Limb (tissue), 2 donors: ENCODE measurements around the gene MYOZ3.

ENCODE experiments used
- DNase-seq, 2 donors: peaks; one replicate each; pipeline ENCODE4 v3.0.0-alpha.2; 2016; ENCODE audit errors: extremely low spot score in 2 of 2

The MYOZ3 gene

DNA sequence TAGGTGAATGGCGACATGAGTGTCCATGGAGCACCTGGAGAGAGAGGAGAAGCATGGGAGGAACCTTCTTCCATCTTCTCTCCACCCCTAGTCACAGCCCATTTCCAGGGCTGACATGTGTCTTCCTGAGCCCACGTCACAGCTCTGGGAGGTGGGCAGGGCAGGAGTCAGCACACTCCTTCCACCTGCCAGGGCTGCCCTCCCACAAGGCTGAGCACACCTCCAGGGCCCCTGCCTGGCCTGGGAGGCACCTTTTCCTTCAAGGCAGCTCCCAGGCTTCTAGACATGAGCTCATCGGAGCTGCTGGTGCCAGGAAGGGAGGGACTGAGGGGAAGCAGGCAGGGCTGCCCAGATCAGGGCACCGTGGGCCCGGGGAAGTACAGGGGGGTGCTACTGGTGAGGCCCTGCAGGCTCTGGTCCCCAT lies 34.2 kb upstream of the MYOZ3 start:
- DNase-seq = no peak

DNA sequence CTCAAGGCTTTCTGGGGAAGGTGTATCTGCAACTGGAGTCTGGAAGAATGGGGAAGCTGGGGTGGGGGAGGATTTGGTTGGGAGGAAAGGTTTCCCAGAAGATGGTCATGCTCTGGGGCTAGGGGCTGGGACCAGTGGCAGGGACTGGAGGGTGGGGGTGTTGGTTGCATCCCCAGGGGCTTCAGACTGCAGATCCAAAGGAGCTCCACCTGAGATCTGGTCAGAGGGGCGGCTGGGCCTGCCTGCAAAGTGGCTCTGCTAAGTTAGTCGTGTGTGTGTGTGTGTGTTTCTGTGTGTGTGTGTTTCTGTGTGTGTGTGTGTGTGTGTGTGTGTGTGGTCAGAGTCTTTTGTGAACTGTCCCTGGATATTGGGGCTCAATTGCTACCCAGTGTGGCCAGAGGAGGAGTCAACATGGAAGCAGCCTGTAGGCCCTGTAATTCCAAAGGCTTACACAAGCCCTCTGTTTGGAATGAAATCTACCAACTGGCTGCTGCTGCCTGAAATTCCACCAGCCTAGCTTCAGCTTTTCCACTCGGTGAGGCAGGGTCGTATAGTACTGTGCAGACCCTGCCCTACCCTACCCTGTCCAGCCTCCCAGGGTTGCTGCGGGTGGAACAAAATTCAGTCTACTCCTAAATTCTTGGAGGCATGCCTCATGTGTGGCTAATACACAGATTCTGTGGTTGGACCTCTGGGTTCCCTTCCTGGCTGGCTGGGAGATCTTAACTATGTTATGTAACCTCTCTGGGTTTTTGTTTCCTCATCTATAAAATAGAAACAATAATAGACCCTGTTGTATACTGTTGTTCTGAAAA lies 33.1 kb upstream of the MYOZ3 start:
- no peak for DNase-seq

DNA sequence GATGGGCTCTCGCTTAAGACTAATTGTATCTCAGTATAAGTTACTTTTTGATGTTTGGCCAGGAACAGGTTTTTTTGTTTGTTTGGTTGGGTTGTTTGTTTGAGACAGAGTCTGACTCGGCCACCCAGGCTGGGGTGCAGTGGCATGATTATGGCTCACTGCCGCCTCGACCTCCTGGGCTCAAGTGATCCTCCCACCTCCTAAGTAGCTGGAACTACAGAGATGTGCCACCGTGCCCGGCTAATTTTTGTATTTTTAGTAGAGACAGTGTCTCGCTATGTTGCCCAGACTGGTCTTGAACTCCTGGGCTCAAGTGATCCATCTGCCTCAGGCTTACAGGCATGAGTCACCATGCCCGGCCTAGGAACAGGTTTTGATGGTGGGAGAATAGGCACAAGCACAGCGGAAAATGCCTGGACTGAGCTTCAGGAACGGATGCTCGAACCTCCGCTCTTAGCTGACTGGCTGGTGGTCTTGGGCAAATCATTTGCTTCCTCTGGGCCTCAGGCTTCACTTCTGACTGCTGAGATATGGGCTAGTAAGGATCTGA lies 32.0 kb upstream of the MYOZ3 start:
- DNase-seq = no peak

DNA sequence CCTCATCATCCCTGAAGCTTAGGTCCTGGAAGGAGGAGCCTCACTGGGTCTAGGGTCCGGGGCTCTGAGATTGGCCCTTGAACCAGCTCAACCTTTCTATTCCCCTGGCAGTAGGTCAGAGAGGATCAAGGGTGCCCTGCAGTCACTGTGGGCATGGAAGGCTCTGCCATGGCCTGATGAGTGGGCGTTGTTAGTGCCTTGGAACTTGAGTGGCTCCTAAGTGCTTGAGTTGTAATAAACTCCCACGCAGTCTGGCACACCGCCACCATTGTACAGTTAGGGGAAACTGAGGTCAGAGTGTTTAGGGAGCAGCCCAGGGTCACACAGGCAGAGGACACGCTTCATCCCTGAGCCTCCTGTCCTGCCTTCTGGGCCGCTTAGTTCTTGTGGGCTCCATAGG lies 31.0 kb upstream of the MYOZ3 start:
- no peak for DNase-seq

DNA sequence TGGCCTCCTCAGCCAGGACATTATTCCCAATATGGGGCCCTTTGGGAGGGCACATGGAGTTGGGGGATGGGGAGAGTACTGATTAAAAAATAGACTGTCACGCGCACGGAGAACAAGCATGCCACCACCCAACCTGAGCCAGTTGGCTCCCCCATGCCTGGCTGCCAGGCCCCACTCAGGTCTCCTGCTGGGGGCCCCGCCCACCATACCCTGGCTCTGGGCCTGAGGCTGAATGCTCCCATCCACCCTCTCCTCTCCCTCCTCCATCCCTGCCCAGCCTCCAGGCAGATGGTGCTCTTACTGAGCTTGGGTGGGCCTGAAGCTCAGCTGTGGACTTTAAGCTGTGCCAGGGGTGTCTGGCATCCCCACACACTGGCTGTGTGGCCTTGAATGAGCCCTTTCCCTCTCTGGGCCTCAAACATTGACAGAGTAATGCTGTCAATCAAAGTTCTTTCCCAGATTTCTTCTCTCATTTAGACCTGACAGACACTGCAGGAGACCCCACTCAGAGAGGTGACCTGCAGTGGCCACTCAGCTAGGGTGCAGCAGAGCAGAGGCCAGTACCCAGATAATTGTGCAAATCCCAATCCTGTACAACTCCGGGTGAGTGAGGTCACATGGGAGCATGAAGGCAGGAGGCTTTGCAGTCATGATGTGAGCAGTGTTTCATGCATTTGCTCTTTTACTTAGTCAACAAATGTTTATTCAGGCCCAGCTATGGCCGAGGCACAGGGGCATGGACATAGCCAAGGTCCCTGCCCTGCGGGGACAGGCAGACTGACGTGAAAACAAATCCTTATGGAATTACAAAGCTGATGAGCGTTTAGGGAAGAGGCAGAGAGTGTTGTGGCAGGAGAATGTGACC lies 30.4 kb upstream of the MYOZ3 start:
- DNase-seq = no peak

DNA sequence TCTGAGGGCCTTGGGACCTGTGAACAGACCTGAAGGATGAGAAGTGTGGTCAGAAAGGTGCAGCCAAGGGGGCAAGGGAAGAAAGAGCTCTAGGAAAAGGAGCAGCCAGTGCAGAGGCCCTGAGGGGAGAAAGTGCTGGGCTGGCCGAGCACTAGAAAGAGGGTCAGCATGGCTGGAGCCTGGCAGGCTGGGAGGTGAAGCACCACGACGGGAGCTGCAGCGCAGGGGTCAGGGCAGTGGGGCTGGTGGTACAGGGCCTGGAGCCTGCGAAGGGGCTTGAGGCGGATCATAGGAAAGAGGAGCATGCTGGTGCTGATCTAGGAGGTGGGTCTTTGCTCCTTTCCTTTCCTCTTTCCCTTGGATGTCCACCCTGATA lies 29.7 kb upstream of the MYOZ3 start:
- DNase-seq = no peak

DNA sequence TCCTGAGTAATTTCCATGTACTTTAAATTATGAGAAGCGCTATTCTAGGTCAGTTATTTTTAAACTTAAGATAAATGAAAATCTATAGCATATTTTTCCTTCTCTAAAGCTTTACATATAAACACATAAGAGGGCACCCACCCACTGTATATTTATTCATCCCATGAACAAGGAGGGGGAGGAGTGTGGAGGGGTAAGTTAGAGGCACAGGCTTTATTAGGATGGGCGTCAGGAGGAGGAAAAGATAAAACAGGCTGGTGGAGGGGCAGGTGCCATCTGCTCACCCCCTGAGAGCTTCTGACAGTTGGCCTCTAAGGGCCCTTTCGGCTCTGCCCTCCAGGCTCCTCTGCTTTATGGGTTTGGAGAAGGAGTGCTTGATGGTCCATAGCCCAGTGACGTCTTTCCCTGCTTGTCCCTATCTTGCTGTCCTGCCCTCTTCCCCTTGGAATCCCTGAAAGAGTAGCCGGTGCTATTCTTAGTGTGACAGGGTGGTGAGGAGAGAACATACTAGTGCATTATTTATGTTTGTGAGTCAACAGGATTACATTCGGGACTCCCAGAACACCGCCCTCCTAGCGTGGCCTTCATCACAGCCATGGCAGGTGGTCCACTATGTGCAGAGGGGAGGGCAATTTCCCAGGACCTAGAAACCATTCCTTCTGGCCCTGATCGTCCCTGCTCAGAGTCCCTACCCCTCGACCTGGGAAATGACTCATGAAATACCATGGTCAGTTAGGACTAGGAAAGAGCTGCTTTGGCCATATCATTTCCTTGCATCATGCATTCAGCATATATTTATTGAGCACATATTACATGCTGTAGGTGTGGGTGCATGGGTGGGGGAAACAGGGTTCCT lies 28.5 kb upstream of the MYOZ3 start:
- no peak for DNase-seq

DNA sequence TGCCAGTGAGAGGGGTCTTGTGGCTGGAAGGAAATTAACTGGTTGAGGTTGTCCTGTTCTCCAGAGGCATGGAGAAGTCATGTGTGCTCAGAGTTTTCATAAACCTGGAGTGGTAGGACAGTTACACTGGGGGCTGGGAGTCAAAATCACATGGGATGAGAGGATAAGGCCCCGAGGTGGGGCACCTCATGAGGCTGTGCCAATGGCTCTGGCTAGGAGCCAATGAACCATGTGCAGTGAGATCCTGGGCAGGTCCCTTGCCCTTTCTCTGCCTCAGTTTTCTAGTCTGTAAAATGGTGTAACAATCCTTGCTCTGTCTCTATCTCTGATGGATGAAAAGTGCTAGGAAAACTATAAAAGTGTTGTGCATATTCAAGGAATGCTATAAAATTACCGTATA lies 27.6 kb upstream of the MYOZ3 start:
- no peak for DNase-seq

DNA sequence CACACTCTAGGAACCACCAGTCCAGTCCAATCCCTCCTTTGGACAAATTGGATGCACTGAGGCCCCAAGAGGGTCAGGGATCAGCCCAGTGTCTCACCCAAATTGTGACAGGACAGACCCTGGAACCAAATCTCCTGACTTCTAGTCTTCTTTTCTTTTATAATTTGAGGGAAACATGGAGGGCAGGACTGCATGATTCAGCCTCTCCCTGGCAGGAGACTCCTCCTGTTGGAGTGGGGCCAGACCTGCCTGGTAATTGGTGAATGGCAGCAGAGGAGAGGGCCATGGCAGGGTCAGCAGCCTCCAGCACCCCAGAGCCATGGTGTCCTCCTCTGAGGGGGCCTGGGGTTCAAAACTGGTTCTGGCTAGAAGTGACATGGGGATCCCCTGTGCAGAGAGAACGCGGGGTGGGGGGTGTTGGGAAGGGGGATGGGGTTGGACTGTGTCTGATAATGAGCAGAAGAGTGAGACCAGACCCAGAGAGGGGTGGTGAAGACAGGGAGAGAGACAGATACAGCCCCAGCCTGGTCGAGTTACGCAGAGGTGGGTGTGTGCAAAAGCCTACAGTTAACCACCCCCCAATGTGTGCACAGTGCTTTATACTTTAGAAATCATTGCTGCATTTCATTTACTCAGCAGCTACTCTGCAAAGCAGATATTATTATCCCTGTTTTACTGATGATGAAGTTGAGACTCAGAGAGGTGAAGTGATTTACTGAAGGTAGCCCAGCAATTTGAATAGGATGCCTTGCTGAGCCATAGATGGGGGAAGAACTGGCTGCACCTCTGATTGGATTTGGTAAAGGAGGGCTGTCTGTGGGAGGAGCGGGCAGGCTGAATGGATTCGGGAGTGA lies 24.4 kb upstream of the MYOZ3 start:
- no peak for DNase-seq

DNA sequence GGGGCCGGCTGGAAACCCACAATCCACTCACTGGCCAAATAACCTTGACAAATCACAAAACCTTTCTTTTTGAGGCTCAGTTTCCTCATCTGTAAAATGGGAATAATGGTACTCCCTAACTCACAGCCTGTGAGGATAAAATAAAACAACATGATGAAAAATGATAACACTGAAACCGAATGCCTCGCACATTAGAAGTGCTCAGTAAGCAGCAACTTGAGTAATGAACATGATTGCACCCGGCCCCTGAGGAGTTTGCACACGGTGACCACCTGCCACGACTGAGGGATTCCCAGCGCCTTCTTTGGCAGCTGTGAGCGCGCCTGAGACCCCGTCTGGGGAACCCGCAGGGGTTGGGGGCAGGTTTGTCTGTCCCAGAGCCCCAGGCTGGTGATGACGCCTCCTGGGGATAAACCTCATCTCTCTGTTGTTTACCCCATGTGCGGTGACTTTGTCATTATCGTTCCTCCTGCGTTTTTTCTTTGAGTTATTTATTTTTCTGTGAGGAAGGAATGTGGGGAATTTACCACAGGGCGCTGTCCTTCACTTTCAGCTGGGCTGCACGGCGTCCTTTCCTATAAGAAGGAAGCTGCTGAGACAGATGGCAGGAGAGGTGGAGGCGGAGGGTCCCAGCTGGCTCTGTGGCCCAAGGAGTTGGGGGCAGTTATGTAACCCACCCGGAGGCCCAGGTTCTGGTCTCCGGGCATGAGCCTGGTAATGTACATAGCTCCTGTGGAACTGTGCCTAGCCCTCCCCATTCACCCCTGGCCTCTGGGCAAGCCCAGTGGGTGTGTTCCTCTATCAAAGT lies 23.6 kb upstream of the MYOZ3 start:
- DNase-seq = peak in 1 of 2 donors; percentile 70

DNA sequence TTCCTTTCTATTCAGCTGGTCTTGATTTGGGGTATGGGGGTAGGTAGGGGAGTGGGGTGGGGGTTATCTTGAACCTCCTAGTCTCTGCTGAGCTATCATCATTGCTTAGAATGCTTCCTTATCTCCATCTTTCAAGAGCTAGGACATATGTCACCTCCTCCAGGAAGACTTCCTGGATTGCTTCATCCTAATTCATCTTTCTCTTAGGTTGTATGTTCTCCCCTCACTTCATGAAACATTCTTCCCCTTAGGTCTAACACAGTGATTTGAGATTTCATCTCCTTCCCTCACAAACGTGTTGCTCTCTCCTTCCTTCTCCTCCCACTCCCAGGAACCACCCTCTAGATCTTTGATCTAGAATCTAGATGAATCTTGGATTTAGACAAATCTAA lies 23.0 kb upstream of the MYOZ3 start:
- no peak for DNase-seq

DNA sequence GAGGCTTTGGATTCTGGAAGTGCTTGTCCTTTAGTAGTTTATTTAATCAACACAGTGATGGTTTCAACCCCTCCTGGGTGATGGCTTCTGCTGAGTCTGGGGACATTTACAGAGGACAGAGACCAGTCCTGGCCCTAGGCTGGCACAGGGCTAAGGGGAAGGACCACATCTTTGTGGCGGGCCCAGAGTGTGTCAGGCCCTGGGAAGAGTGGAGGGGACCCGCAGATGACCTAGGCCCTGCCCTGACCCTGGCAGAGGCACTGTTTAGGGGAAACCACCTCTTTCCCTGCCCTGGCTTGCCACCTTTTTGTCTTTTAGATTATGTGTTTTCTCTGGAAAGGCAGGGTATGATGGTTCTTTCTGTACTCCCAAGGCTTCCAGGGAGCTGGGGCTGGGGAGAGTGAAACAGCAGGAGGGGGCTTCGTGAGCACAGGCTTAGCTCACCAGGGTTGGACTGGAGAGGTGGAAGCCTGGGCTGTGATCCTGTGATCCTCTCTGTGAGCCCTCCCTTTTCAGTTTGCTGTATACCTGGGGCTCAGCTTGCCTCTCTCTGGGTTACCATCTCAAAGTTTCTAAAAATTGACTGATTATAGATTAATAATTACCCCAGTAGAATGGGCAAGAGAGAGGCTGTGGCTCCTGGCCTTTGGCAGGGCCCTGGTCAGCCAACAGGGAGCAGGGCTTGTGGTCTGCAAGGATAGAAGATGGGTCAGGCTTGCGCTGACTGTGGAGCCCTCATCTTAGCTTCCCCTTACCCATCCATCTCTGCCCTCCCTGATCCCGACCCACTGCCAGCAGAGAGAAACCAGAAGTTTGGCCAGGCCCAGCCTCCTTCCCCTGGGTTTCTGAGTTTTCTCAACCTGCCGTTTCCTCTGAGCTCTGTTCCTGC lies 22.3 kb upstream of the MYOZ3 start:
- DNase-seq = no peak

DNA sequence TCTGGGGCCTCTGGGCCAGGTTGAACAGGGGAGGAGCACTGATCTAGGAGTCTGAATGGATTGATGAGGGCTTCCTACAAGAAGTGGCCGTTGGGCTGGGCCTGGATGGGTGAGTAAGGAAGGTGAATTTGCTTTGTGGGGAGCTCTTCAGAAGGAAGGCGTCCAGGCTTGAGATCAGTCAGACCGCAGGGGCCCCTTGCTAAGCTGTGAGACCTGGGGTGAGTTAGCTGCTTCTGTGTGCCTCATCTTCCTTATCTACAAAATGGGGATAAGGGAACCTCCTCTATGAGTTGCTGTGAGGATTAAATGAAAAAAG lies 21.7 kb upstream of the MYOZ3 start:
- no peak for DNase-seq

DNA sequence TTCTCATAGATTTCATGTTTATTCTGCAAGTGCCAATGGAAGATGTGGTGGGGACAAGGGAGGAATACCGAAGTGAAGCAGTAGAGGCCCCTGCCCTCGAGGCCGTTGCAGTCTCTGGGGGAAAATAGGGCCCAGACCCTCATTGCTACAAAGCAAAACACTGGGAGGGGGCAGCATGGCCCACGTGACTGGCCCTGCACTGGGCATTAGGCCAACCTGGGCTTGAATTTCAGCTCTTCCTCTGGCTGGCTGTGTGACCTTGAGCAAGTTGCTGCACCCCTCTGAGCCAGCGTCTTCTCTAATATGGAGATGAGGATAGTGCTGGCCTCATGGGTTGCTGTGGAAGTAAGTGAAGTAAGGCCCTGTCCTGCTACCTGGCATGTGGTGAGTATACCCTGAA lies 21.3 kb upstream of the MYOZ3 start:
- DNase-seq = no peak

DNA sequence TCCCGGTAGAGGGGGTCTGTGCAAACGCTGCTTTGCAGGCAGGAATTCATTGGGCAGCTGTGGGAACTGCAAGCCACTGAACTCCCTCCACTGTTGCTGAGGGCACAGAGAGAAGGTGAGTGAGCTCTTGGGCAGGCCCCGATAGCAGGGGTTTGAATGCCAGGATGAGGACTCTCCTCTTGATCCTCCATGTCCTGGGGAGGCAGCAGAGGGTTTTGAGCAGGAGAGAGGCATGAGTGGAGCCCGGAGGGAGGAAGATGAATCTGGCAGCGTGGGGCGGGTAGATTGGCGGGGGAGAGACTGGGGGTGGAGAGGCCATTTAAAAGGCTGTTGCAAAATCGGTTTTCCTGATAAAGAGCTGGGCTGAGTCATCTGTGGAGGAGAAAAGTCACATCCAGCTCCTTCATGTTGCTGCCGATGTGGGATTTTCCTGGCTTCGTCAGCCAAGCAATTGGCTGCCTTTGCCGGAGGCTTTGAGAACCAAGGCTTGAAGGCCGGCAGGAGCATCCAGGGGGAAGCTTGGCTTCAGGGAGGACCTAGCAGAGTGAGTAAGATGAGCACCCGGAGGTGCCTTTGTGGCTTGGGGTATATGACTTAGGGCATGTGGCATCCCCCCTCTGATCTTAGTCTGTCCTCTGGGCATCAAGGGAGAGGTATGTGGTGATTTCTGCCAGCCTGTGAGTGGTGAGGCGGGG lies 20.6 kb upstream of the MYOZ3 start, which contains the start of gene SYNPO:
Gene SYNPO, plus strand, starts transcription at position 350 of the 695 bp plus-strand sequence. CDS start 7,616 bp downstream, outside the sequence.
- DNase-seq = no peak

DNA sequence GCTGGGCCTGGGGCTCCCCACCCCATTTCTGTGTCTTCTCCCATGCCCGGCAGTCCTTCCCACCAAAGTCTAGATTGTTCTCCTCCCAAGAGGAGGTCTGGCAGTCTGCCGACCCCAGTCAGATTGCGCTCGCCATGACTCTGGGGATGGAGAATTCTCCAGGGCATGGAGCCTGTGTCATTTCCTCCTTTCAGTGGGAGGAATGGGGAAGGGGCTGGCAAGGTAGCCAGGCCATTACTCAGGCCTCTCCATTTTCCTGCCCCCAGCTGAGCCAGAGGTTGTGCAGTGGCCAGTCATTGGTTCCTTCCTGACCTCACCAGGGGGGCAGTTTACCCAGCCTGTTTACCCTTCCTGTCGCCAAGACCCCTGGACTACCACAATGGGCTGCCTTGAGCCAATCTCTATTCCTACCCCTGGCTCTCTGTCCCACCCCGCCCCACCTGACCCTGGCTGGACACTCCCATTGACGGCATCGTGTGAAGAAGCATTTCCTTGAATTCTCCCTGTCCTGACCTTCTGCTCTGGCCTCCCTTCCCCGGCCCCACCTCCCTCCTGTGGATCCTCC lies 20.0 kb upstream of the MYOZ3 start:
- no peak for DNase-seq

DNA sequence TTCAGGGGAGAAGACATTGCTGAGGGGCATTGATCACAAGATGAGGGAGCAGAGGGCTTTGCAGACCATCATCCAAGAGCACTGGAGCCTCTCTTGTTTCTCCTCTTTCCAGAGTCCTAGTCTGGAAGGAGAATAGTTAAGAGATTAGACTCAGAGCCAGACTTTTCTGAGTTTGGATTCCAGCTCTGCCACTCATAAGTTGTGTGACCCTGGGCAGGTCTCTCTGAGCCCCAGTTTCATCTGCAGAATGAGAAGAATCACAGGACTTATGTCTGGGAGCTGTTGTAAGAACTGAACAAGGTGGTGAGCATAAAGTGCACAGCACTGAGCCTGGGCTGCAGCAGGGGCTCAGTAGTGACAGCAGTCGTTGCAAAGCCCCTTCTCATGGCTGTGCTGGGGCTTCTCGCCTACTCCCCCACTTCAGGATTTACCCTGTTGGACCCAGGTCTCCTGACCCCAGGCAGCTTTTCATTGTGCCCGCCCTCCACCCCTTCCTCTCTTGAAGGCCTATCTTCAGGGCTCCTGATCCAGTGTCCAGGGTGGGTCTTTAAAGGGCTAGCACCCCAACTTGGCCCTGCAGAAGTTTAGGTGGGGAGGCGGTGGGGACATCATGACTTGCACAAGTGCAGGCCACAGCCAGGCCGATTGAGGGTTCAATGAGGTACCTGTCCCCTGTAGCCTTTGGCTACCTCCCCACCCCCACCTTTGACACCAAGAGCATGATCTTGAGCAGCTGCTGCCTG lies 19.1 kb upstream of the MYOZ3 start:
- DNase-seq = no peak
